Stimulated activated naive CD8-positive, alpha-beta T cell treated with anti-CD3 and anti-CD28 coated beads, Interleukin-15, Interleukin-2, amounts not matched to agents 100 U/mL and 50 U/mL, for 24 hours (primary cell): ENCODE data around the gene CPLANE2.
A peak's percentile ranks its signal among the peaks of the same experiment; 100 is the strongest.
"Not testable (repeated sequence)": the region's sequence is repeated elsewhere in the genome, so short reads cannot be mapped to it uniquely, and the experiment has no call there.

ENCODE experiments used
- ATAC-seq: fragments of 150-1000 bp; cut with Tn5 transposase; one replicate; pipeline ENCODE4 v1.10.0; 2021
- DNase-seq: peaks from one replicate; pipeline ENCODE4 v3.0.0; 2021

The CPLANE2 gene

GRCh38 chr1:16229976-16230740, 6.8 kb downstream of the CPLANE2 start:
- DNase-seq (no peak), ATAC-seq (no peak)

- DNase-seq (no peak), ATAC-seq (no peak)
Observed at GRCh38 chr1:16226490-16227179, 10.3 kb downstream of the CPLANE2 start.

GRCh38 chr1:16226129-16226489, 10.9 kb downstream of the CPLANE2 start:
- DNase-seq (no peak), ATAC-seq (no peak)

- no peak for ATAC-seq
- no peak for DNase-seq
Observed at GRCh38 chr1:16224472-16224871, 12.5 kb downstream of the CPLANE2 start.

GRCh38 chr1:16222716-16223115, 14.3 kb downstream of the CPLANE2 start:
- ATAC-seq, DNase-seq: not testable (repeated sequence)

- DNase-seq (no peak), ATAC-seq (no peak)
Observed at GRCh38 chr1:16221499-16221898, 15.5 kb downstream of the CPLANE2 start.

GRCh38 chr1:16219968-16220500, 16.9 kb downstream of the CPLANE2 start:
- DNase-seq: no peak
- ATAC-seq: no peak

- DNase-seq: no peak
Observed at GRCh38 chr1:16218674-16219071, 18.3 kb downstream of the CPLANE2 start.

GRCh38 chr1:16218014-16218673, 18.8 kb downstream of the CPLANE2 start:
- ATAC-seq (no peak), DNase-seq (no peak)

More at GRCh38 chr1:16218674-16219071, 18.3 kb downstream of the CPLANE2 start:
- no peak for ATAC-seq

GRCh38 chr1:16217061-16217785, 19.8 kb downstream of the CPLANE2 start:
- peak; percentile 96 for DNase-seq
- peak; percentile 98 for ATAC-seq

GRCh38 chr1:16215882-16216753, 20.9 kb downstream of the CPLANE2 start:
- ATAC-seq: no peak
- DNase-seq: peak; percentile 76

GRCh38 chr1:16215240-16215639, 21.7 kb downstream of the CPLANE2 start:
- not testable (repeated sequence) for ATAC-seq, DNase-seq

- not testable (repeated sequence) for DNase-seq, ATAC-seq
Observed at GRCh38 chr1:16213544-16213943, 23.4 kb downstream of the CPLANE2 start.

- DNase-seq (no peak), ATAC-seq (no peak)
Observed at GRCh38 chr1:16213013-16213412, 24.0 kb downstream of the CPLANE2 start.

- ATAC-seq: no peak
- DNase-seq: no peak
Observed at GRCh38 chr1:16212251-16212961, 24.6 kb downstream of the CPLANE2 start, which contains the start of gene ARHGEF19. TSS of gene ARHGEF19 (minus strand) at chr1:16212652. CDS start at chr1:16209054, 3,598 bp downstream.

- DNase-seq (no peak), ATAC-seq (no peak)
Observed at GRCh38 chr1:16211824-16212223, 25.2 kb downstream of the CPLANE2 start.

- DNase-seq (no peak), ATAC-seq (no peak)
Observed at GRCh38 chr1:16210581-16210980, 26.4 kb downstream of the CPLANE2 start.

GRCh38 chr1:16209847-16210407, 27.1 kb downstream of the CPLANE2 start:
- ATAC-seq (no peak), DNase-seq (no peak)

- DNase-seq: no peak
- no peak for ATAC-seq
Observed at GRCh38 chr1:16209132-16209846, 27.7 kb downstream of the CPLANE2 start.
